Activated gamma-delta T cell (primary cell): Measurements from ENCODE around the gene PRPF8.

Experiments
- DNase-seq: peaks from one replicate; lab custom pipeline; 2025; lab: John Stamatoyannopoulos, UW

The PRPF8 gene

DNA sequence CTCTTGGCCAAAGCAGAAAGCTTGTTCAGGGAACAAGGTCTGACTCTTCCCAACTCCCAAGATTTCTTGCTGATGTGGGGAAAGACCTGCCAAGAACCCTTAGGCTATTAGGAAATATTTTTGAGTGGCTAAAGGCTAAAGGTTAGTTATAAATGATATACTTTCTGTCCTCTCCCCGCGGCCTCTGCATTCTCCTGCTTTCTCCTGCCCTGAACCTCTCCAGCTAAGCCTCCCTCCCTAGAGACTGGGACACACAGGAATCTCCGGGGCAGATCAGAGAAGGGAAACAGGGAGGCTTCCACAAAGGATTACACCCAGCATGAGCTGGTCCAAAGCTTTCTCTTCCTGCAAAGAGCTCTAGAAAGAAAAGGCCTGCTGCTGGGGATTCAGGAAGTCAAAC is 58.3 kb downstream of the PRPF8 start:
- DNase-seq: no peak

DNA sequence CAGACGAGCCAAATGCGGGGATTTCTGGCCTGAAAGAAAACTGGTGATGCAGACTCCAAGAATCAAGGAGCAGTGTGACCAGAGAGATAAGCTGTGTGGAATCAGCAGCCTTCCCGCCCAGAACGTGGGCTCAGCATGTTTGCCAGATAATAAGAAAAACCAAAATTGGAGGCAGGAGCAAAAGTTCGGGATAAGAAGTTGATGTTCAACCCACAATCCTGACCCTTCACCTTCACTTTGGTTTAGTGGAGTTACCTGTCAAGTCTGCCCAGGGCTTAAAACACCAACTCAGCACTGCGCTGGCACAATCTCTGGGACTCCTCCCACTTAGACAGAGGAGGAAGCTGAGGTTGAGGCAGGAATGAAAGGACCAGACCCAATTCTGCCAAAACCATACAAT is 59.1 kb downstream of the PRPF8 start:
- DNase-seq: no peak

DNA sequence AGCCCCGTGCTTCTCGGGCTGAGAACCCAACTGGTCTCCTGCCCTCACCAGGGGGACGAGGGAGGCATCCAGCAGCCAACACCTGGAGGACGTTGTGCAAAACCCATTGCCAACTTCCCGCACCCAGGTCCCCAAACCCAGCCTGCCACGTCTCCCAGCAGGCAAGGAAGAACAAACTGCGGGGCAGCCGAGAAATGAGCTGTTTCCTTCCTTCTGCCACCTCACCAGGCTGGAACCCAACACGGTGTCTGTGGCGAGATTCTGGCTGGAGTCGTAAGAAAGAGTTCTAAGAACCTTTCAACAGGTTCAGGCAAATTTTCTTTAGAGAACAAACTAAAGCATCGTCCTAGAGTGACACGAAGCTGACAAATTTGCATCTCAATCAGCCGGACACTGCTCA is 59.6 kb downstream of the PRPF8 start:
- no peak for DNase-seq

DNA sequence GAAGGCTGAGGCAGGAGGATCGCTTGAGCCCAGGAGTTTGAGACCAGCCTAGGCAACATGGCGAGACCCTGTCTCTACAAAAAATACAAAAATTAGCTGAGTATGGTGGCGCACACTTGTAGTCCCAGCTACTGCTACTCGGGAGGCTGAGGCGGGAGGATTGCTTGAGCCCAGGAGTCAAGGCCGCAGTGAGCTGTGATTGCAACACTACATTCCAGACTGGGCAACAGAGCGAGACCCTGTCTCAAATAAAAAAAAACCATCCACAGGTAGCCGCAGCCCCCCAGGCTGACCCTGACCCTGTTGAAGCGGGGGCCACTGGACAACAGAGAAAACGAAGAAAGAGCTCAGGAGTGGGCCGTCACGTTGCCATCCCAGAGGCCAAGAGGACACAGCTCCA is 60.0 kb downstream of the PRPF8 start:
- no peak for DNase-seq

DNA sequence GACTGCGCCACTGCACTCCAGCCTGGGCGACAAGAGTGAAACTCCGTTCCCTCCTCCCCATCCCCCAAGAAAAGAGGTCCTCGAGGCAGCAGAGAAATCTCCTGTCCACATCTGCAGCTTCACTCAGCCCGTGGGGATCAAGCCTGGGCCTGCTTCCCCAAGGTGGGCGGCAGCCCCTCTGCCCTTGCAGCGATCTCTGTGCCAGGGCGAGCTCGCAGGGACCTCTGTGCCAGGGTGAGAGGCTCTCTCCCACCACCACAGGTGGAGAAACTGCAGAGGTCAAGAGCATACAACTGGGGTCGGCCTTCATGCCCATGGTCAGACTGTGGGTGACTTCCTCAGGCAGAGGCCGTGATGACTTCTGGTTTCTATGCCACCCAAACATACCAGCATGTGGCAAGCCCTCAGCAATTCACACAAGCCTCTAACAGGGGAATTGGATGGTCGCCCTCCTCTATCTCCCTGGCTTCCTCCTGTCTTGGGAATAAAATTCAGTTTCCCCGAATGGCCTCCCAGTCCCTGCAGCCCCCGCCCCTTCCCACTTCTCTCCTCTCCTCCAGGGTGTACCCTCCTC is 61.5 kb downstream of the PRPF8 start:
- no peak for DNase-seq

DNA sequence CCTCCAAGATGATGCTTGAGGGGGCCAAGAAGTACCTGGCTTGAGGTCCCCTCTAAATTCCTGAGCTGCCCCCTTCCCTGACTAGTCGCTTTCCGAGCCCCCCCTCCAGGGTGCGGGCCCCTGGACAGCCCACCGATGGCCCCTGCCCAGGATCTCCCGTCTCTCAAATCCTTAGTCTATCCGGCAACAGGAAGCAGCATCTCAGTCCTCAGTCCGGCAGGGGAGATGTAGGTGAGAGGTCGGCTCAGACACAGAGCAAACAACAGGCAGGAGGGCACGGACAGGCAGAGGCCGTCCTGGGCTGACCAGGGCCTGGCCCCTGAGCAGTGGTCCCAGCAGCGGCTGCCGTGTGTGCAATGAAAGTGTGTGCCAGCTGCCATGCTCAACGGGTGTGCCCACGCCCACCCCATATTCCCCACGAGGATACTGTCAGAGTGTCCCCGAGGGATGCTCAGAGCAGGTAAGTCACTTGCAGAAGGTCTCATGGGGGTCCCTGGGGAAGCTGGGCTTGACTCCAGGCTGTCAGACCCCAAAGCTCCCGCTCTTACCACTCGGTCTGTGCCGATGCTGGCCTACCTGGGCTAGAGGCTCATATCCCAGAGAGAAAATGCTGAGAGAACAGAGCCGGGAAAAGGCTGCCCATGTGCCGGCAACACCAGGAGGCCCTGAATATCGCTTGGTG is 63.3 kb downstream of the PRPF8 start:
- no peak for DNase-seq

DNA sequence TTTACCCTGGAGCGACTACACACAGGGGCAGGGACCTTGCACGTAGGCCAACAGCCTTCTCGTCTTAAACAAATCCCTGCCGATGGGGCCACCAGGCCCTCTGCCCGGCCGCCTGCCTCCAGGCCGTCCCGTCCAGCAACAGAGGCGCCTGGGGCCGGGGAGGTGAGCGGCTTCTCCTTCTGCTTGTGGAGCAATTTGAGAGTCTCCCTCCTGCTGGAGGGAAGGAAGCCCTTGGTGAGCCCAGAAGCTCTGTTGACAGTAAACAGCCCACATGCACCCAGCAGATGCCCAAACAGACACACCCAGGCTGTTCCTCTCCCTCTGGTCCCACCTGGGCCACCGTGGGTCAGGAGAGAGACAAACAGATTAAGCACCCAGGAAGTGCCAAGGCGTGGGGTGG is 64.2 kb downstream of the PRPF8 start:
- DNase-seq: no peak

DNA sequence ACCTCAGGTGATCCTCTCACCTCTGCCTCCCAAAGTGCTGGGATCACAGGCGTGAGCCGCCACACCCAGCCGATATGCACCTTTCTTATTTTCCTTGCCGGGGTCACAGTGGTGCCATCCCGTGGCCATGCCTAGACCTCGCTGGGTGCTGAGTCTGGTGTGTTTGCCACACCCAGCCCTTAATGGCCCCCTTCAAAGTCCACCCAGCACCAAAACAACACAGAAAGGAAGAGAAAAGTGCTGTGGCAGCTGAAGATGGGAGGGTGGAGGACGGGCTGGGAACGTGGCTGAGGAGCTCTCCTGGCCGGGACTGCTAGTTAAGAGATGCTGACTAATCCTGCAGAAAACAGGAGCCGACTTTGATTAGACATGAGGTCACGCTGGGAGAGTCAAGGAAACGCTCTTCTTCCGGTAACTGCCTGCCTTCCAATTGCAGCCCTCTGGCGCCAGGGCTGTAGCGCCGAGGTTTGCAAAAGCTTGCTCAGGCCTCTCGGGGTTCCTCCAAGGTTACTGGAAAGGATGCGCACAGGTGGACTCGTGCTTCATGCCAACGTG is 67.0 kb downstream of the PRPF8 start:
- DNase-seq: no peak

DNA sequence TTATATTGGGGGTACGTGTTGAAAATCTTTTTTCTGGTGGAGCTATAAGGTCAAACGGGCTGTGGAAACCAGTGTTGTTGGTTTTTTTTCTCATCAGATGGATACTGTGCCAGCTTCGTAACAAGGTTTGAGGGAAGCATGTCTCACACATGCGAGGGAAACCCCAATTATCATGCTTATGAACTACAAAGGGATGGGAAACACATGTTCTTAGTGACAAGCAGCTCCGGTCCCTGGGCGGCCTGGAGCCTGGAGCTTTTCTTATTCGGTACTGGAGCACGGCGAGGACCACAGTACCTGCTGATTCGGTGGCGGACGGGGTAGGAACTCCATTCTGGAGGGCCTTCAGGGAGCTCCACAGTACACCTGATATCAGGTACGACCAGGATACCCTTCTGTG is 68.6 kb downstream of the PRPF8 start:
- no peak for DNase-seq

DNA sequence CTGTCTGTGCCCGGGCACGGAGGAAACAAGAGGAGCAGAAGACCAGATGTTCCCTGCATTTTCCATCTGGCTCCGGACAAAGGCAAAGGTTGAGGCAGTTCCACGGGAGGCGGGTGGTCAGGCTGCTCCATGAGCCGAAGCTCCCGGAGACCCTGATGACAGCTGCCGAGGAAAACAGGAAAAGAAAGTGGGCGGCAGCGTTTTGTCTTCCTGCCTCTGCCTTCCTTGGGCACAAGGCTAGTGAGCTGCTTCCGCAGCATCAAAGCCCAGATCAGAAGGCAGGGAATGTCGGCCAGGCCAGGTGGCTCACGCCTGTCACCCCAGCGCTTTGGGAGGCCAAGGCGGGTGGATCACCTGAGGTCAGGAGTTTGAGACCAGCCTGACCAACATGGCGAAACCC is 72.3 kb downstream of the PRPF8 start:
- no peak for DNase-seq

DNA sequence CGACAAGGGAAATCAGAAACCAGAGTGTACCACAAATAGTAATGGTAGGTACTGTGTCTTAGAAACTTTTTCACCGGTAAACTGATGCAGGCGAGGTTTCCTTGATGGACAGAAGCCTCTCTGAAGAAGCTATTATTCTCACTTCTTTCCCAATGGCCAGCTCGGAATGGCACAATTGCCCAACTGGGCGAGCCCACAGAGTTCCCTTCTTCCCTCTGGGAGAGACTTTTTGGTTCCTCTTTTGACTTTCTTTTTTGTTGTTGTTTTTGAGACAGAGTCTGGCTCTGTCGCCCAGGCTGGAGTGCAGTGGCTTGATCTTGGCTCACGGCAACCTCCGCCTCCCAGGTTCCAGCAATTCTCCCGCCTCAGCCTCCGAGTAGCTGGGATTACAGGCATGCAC is 73.0 kb downstream of the PRPF8 start:
- DNase-seq: no peak

DNA sequence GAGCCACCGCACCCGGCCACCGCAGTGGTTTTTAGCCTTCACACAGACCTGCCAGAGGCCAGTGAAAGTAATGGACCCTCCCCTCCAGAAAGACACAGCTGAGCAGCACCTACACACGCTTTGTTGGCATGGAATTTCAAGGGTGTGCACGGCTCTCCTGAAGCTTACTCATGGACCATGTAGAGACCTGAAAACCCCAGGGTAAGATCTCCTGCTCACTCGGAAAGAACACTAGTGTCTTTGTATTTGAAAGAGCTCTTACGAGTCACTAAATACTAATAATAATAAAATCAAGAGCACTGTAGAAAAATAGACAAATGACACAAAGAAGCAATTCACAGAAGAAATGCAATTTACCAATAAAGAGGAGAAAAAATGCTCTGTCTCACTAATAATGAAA is 76.0 kb downstream of the PRPF8 start:
- no peak for DNase-seq

DNA sequence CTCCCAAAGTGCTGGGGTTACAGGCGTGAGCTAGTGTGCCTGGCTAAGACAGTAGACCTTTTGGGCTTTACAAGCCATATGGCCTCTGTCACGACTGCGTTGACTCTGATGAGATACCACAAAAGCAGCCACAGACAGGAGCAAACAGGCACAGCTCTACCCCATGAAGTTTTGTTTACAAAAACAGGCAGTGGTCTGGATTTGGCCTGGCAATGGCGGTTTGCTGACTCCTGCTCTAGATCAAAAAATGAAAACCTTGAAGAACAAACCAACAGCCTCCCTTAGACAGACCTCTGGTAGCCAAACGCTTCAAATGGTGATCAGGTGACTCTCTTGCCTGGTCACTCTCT is 76.7 kb downstream of the PRPF8 start:
- DNase-seq: no peak

DNA sequence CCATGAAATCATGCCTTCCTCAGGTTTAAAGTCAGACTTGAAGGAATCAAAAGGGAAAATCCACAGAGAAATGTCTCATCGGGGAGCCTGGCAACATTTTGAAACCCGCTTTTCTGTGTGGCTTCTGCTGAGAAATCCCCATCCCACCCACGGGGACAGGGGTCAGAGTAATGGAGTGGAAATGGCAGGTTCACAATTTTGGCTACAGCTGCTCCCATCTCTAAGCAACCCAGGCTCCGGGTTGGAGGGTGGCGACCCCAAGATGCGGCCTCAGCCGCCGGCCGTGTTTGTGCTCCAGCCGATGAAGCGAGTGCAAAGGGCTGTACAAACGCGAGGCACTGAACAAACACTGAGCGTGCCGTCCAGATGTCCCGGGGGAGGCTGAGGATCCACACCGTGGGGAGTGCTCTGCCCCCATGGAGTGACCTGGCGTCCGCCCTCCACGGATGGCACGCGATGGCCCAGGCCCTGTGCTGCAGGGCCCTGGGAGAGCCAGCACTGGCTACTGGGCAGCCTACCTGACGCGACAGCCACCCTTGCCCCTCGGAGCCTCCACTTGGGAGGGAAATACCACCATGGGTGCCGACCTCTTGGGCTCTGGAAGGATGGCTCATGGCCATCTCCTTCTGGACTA is 78.2 kb downstream of the PRPF8 start:
- no peak for DNase-seq

DNA sequence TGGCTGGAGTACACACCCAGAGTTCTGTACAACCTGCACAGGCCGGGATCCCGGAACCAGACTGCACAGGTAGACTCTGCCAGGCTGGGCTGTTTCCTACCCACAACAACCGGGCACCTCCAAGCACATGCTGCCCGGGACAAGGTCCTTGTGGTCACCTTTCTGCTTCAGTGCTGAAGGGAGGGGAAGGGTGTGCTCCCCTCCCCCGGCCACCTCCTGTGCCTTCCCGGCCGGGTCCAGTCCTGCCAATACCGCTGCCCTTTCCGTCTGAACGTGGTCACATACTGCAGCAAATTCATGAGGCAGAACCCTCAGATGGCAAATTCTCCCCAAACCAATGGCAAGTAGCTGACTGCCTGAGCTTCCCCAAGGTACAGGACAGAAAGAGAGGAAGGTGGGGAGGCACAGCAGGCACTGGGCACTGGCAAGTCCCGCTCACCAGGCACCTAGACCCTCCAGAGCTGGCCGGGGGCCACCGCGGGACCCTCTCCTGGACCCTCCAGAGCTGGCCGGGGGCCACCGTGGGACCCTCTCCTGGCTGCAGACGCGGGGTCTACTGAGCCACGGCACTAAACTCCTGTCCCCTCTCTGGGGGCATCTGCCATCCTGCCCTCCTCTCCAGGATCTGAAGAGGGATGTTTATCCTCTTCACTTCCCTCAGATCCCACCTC is 78.9 kb downstream of the PRPF8 start:
- no peak for DNase-seq

DNA sequence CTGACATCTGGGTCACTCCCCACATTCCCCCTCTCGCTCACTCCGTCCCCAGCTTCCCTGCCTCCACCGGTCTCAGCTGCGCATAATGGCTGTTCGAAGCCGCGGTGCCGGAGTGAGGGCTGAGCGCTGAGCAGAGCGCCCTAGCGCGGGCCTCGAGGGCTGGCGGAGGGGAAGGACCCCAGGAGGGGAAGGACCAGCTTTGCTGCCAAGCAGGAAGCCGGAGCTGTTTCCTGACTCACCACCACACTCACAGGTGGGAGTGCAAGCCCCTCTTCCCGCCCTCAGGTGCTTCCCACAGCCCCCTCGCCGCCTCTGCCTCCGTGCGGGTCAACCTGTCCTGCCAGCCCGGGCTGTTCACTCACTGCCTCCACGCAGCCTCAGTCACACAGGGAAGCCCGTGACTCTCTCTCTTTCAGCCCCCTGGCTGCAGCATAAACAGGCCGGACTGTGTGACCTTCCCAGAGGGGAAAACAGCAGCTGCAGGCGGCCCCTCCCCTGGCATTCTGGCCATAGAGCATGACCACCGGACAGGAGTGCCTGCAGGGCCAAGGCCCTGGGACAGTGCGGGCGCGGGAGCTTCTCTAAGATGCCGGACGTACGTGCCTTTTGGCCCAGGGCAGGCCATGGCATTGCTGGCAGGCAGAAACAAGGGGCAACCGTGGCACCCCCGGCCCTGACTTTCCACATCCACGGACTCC is 79.7 kb downstream of the PRPF8 start:
- DNase-seq: no peak

DNA sequence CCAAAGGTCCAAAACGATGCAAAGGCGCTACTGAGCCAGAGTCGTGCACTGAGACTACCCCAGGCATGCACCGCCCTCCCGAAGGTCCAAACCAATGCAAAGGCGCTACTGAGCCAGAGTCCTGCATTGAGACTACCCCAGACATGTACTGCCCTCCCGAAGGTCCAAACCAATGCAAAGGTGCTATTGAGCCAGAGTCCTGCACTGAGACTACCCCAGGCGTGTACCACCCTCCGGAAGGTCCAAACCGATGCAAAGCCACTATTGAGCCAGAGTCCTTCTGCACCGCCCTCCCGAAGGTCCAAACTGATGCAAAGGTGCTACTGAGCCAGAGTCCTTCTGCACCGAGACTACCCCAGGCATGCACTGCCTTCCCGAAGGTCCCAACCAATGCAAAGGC is 83.1 kb downstream of the PRPF8 start:
- no peak for DNase-seq
